Mucosa of descending colon (tissue), 3 donors: ENCODE measurements around the gene OR52K2. TPM values are rescaled to one million over a fixed set of nuclear protein-coding genes. Genes with fewer than 3 reads are reported as not detected.

ENCODE experiments used
- ATAC-seq: fragments of 200-7000 bp; cut with Tn5 transposase; one replicate; pipeline ENCODE4 v1.9.1; 2020; ENCODE audit warnings: mild to moderate bottlenecking, moderate library complexity
- DNase-seq, 3 donors: peaks; one replicate each; pipeline ENCODE4 v3.0.0-alpha.2; 2020
- H3K36me3 ChIP-seq: fragments of 200-600 bp; one replicate; pipeline ENCODE4 v1.8.0; 2021; ENCODE audit warnings: low read depth, mild to moderate bottlenecking
- H3K4me1 ChIP-seq: fragments of 200-600 bp; one replicate; pipeline ENCODE4 v1.8.0; 2021; ENCODE audit warnings: low read depth, mild to moderate bottlenecking
- H3K4me3 ChIP-seq: fragments of 200-600 bp; one replicate; pipeline ENCODE4 v1.8.0; 2021; ENCODE audit warnings: mild to moderate bottlenecking
- H3K9me3 ChIP-seq: fragments of 200-600 bp; one replicate; pipeline ENCODE4 v1.8.0; 2021; ENCODE audit warnings: mild to moderate bottlenecking
- intact Hi-C, 2 donors: fragments of 100-400 bp; cut with DNase I in 1 of 2; cut with micrococcal nuclease in 1 of 2; formaldehyde crosslinking; loops; one replicate each; pipeline versions ENCODE4 v1.11.0 to v1.11.1; 2022; cut with DNase I, micrococcal nuclease
- total RNA-seq, 3 donors: library from RNA; stranded (reverse); fragmentation: NEBNext Ultra II Directional in 2 of 3; extraction: Animal tissue kit (Norgen Biotek cat#: 25700) in 2 of 3; gene quantifications; one replicate each; pipeline versions ENCODE4 v1.2.1 to v1.2.4, GENCODE V29; 2021 to 2023
- TF ChIP-seq, protein P1 (sequence below): fragments of 200-600 bp; IDR thresholded peaks from one replicate; pipeline ENCODE4 v1.8.0; 2022; ENCODE audit warnings: antibody characterized with exemption, mild to moderate bottlenecking
- donor health status: DM: no; HTN: no; CAD: no; lungs with moderate emphysema.
- donor health status: DM: no; HTN: no; CAD: no.
- donor health status: DM: no; HTN: yes; CAD: no.

Gene OR52K2
- total RNA-seq, 3 donors from 2014 or later = not detected

DNA sequence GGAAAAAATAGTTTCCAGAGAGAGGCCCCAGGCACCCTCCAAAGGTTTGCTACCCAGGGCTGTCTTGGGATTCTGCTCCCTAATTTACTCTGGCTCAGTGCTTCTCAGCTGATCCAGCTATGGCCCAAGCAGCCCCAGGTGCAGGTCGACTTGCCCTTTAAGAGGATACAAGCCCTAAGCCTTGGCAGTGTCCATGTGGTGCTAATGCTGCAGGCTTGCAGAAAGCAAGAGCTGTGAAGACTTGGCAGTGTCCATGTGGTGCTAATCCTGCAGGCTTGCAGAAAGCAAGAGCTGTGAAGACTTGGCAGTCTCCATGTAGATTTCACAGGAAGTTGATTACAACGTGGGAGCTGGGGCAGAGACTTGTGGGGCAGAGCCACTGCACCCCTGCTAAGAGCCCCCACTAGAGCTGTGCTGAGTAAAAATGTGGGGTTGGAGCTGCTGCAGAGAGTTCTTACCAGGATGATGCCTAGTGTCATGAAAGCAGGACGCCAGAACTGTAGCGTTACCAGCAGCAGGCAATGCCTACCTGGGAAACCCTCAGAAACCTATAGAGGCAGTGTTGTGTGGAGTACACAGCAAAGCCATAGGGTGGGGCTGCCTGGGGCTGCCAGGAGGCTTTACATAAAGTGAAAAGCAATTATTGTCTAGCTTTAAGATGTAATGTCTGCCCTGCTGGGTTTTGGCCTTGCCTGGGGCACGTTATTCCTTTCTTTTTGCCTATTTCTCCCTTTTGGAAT, 17.2 kb downstream of the OR52K2 start:
- peak; percentile 77 for ATAC-seq
- TF ChIP-seq, protein P1, sequence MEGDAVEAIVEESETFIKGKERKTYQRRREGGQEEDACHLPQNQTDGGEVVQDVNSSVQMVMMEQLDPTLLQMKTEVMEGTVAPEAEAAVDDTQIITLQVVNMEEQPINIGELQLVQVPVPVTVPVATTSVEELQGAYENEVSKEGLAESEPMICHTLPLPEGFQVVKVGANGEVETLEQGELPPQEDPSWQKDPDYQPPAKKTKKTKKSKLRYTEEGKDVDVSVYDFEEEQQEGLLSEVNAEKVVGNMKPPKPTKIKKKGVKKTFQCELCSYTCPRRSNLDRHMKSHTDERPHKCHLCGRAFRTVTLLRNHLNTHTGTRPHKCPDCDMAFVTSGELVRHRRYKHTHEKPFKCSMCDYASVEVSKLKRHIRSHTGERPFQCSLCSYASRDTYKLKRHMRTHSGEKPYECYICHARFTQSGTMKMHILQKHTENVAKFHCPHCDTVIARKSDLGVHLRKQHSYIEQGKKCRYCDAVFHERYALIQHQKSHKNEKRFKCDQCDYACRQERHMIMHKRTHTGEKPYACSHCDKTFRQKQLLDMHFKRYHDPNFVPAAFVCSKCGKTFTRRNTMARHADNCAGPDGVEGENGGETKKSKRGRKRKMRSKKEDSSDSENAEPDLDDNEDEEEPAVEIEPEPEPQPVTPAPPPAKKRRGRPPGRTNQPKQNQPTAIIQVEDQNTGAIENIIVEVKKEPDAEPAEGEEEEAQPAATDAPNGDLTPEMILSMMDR = no peak
- Histone ChIP-seq H3K9me3 (peaks cover 6% of the 10 kb centered on the region), H3K4me3 (no peak overlapping the region), H3K36me3 (no peaks in the 10 kb centered on the region), H3K4me1 (peaks cover 3% of the 10 kb centered on the region)
- intact Hi-C loops = no loop called here
- no peak for DNase-seq

DNA sequence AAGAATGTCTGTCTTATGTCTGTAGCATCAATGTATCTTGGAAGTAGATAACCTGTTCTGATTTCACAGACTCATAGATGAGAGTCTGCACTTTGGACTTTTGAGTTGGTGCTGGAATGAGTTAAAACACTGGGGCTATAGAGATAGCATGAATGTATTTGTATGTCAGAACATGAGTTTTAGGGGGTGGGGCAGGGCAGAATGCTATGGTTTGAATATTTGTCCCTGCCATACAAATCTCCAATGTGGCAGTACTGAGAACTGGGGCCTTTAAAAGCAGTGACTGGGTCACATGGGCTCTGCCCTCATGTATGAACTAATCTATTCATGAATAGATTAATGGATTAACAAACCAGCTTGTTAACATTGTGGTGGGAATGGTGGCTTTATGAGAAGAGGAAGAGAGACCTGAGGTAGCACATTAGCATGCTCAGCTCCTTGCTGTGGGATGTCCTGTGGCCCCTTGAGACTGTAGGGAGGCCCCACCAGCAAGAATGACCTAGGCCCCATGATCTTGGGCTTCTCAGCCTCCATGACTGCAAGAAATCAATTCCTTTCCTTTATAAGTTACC, 17.9 kb downstream of the OR52K2 start:
- peaks cover 6% of the 10 kb centered on the region for H3K9me3 ChIP-seq
- no peaks in the 10 kb centered on the region for H3K36me3 ChIP-seq
- no peak for DNase-seq
- intact Hi-C loops = no loop called here
- H3K4me1 ChIP-seq = peaks cover 3% of the 10 kb centered on the region
- TF ChIP-seq, protein P1 = no peak
- H3K4me3 ChIP-seq = no peak overlapping the region
- ATAC-seq = peak; percentile 31

DNA sequence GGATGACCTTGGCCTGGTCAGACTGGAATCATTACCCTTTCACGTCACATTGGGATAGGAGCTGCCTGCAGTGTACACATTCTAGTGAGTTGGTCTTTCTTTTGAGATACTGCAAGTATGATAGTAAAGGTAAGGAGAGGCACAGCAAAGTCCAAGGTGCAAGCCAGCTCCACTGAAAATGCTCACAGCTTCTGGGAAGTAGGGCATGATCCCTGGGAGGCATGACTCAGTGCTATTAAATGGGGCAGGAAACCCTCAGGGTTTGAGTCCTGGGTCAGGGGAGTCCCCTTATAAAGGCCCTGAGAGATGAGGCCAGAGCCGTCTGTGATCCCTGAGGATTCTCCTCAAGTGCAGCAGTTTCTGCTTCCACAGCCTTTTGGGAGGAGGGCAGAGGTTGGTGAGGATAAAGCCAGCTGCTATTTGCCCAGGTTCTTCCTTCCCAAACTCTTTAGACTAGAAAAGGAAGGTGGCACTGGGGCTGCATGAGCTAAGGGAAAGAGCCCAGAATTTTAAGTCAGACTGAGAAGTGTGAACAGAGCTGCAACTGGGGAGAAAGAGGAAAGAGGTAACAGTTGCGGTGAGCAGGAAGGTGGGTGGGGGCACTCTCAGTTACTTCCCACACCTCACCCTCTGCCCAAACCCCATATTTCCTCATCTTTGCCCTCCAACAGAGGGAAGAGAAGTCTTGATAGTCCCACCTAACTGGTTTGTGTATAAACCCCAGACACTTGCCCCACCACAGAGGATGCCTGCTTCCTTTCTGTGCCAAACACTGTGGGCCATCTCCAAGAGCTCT, 18.9 kb downstream of the OR52K2 start:
- DNase-seq (no peak), ATAC-seq (peak; percentile 86)
- intact Hi-C loops = no loop called here
- TF ChIP-seq, protein P1 = no peak
- Histone ChIP-seq H3K9me3 (peaks cover 6% of the 10 kb centered on the region), H3K4me3 (no peak overlapping the region), H3K36me3 (no peaks in the 10 kb centered on the region), H3K4me1 (peaks cover 3% of the 10 kb centered on the region)

DNA sequence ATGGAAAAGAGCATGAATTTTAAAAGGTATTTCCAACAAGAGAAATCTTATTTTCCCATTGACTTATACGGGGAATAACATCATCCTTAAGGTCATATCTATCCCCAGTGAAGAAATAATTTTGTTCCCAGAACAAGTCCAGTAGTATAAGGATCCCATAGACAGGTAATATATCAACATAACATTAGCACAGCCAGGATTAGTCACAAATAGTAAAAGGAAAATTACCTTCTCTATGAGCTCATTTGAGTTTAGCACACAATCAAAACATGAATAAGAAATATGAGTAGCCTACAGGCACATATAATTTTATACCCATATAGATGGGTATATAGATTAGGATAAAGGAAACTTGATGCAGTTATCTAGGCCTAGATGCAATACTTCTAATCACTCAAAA, 30.5 kb downstream of the OR52K2 start:
- intact Hi-C loops = no loop called here
- no peak for ATAC-seq

DNA sequence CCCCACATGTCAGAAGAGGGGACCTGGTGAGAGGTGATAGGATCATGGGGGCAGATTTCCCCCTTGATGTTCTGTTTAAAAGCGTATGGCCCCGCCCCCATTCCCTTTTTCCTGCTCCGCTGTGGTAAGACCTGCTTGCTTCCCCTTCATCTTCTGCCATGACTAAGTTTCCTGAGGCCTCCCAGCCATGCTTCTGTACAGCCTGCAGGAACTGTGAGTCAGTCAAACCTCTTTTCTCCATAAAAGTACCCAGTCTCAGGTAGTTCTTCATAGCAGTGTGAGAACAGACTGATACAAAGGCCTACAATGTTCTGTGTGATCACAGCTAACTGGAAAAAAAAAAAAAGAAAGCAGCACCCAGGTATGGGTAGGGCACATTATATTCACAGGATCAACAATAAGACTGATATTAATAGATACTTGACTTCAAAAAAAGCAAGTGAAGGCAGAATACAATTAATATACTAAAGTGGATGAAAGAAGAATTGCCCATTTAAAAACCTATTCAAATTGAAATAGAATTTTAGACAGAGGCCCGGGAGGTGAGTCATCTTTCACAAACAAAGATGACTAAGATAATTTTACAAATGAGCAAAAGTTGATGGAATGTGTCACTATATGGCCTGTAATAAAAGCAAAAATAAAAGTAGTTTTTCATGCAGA, 31.6 kb downstream of the OR52K2 start:
- Histone ChIP-seq H3K4me1 (no peaks in the 10 kb centered on the region), H3K36me3 (no peaks in the 10 kb centered on the region), H3K4me3 (no peak overlapping the region), H3K9me3 (no peaks in the 10 kb centered on the region)
- no peak for ATAC-seq
- no peak for DNase-seq
- TF ChIP-seq, protein P1 = no peak
- intact Hi-C loops = no loop called here

More for the DNA sequence above, 30.5 kb downstream of the OR52K2 start:
- TF ChIP-seq, protein P1 = no peak
- H3K4me1 ChIP-seq = no peaks in the 10 kb centered on the region
- H3K9me3 ChIP-seq = no peaks in the 10 kb centered on the region
- no peak overlapping the region for H3K4me3 ChIP-seq
- H3K36me3 ChIP-seq = no peaks in the 10 kb centered on the region
- DNase-seq = no peak
